Keratinocyte (primary cell): Measurements from ENCODE around the gene DGKD.

Source experiments
- EZH2 ChIP-seq: IDR thresholded peaks from one replicate; pipeline ENCODE4 v1.6.1; 2012; ENCODE audit warnings: inconsistent platforms, mild to moderate bottlenecking, low read length, moderate library complexity
- TF ChIP-seq, protein P1 (sequence below), 3 experiments: IDR thresholded peaks in 1 of 3; conservative IDR thresholded peaks in 1 of 3; optimal IDR thresholded peaks in 1 of 3; 2 replicates in 2 of 3; 3 replicates in 1 of 3; pipeline versions ENCODE3 to v1.5.1; 2011; ENCODE audit warnings: low read length in 3 of 3, mild to moderate bottlenecking in 3 of 3, moderate library complexity in 2 of 3, control low read depth in 1 of 3, inconsistent platforms in 1 of 3; ENCODE audit not compliant: insufficient read depth in 2 of 3; ENCODE audit errors: extremely low read depth in 1 of 3

DNA sequence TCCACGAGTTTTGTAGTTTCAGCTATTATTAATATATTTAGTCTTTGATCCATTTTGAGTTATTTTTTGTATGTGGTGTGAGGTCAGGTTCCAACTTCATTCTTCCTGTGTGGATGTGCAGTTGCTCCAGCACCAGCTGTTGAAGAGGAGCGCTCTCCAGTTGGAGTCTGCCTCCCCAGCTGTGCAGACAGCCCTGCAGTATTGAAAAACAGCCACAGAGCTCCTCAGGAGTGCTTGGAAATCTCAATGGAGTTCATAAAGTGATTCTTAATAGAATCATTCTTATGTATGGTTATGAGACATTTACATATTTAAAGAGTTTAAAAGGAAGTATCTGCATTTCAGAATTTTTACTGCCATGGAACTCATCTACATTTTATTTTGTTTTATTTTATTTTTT lies 17.3 kb downstream of the DGKD start:
- TF ChIP-seq, protein P1, sequence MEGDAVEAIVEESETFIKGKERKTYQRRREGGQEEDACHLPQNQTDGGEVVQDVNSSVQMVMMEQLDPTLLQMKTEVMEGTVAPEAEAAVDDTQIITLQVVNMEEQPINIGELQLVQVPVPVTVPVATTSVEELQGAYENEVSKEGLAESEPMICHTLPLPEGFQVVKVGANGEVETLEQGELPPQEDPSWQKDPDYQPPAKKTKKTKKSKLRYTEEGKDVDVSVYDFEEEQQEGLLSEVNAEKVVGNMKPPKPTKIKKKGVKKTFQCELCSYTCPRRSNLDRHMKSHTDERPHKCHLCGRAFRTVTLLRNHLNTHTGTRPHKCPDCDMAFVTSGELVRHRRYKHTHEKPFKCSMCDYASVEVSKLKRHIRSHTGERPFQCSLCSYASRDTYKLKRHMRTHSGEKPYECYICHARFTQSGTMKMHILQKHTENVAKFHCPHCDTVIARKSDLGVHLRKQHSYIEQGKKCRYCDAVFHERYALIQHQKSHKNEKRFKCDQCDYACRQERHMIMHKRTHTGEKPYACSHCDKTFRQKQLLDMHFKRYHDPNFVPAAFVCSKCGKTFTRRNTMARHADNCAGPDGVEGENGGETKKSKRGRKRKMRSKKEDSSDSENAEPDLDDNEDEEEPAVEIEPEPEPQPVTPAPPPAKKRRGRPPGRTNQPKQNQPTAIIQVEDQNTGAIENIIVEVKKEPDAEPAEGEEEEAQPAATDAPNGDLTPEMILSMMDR (optimal IDR thresholded peaks at IDR 0.05 in 1 of 3, IDR thresholded peaks at IDR 0.05 in 1 of 3, conservative IDR thresholded peaks at IDR 0.05 in 1 of 3; ENCODE audit: extremely low read depth in 1 of 3, insufficient read depth in 2 of 3, low read length in 3 of 3) = no peak
- no peak for TF ChIP-seq EZH2
